ENCODE measurements around the gene REL. TPM values are rescaled to one million over a fixed set of nuclear protein-coding genes. Genes with fewer than 3 reads are reported as not detected.

REL gene
- total and polyA plus RNA-seq, 8 donors, result 0.60 to 74.1 (median 4.4) TPM

DNA sequence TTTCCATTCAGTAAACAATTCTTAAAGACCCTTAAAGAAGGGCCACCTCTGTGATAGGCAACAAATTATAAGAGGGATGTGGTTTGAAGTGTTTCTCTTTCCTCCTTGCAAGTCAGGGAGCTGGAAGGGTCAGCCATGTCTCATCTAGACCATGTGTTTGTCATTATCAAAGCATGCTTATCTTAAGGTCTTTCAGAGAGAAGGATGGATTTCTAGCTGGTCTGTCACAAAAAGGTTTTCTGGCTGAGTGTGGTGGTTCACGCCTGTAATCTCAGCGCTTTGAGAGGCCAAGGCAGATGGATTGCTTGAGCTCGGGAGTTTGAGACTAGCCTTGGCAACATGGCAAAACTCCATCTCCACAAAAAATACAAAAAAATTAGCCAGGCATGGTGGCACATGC is 77.0 kb downstream of the REL start:
- intact Hi-C loops (cut with DNase I; ENCODE audit: low total_unique reads), result no loop called here
- no peaks in the 10 kb centered on the region for H3K9me3 ChIP-seq
- H3K36me3 ChIP-seq, result peaks cover 0 to 22% (median 8%) of the 10 kb centered on the region in 4 donors
- H3K27ac ChIP-seq, result no peak overlapping the region
- DNase-seq, result no peak
- H3K4me3 ChIP-seq, result no peak overlapping the region
- 86 to 96% (median 90%) methylated on average over 3 of the region's 3 CpGs for WGBS, 5 donors
- no peak for TF ChIP-seq EP300 (IDR thresholded peaks at IDR 0.05)
- TF ChIP-seq POLR2A (IDR thresholded peaks at IDR 0.05), result no peak
- TF ChIP-seq CTCF (IDR thresholded peaks at IDR 0.05), result no peak
- TF ChIP-seq POLR2AphosphoS5 (IDR thresholded peaks at IDR 0.05), result no peak
- peaks cover 0 to 14% (median 5%) of the 10 kb centered on the region in 4 donors for H3K4me1 ChIP-seq
- H3K27me3 ChIP-seq, result no peaks in the 10 kb centered on the region

GRCh38 chr2:60958800-60959199 is 77.4 kb downstream of the REL start:
- no peak for DNase-seq
- intact Hi-C loops (cut with DNase I; ENCODE audit: low total_unique reads), result no loop called here
- Histone ChIP-seq H3K4me1 (peaks cover 0 to 14% (median 5%) of the 10 kb centered on the region in 4 donors), H3K27ac (no peak overlapping the region), H3K4me3 (no peak overlapping the region), H3K27me3 (no peaks in the 10 kb centered on the region), H3K9me3 (no peaks in the 10 kb centered on the region), H3K36me3 (peaks cover 0 to 18% (median 8%) of the 10 kb centered on the region in 4 donors)
- TF ChIP-seq POLR2A (IDR thresholded peaks at IDR 0.05), result no peak
- no peak for TF ChIP-seq POLR2AphosphoS5 (IDR thresholded peaks at IDR 0.05)
- no peak for TF ChIP-seq CTCF (IDR thresholded peaks at IDR 0.05)
- TF ChIP-seq EP300 (IDR thresholded peaks at IDR 0.05), result no peak
- 72 to 88% (median 84%) methylated on average over 3 of the region's 3 CpGs for WGBS, 5 donors

- 84 to 92% (median 91%) methylated on average over 7 of the region's 7 CpGs for WGBS, 5 donors
- TF ChIP-seq EP300 (IDR thresholded peaks at IDR 0.05), result no peak
- no peak for TF ChIP-seq POLR2AphosphoS5 (IDR thresholded peaks at IDR 0.05)
- no peak for TF ChIP-seq CTCF (IDR thresholded peaks at IDR 0.05)
- no peak for TF ChIP-seq POLR2A (IDR thresholded peaks at IDR 0.05)
- Histone ChIP-seq H3K36me3 (peaks cover 0 to 11% (median 2%) of the 10 kb centered on the region in 4 donors), H3K27me3 (no peaks in the 10 kb centered on the region), H3K27ac (no peak overlapping the region), H3K9me3 (no peaks in the 10 kb centered on the region), H3K4me3 (no peak overlapping the region), H3K4me1 (peaks cover 0 to 19% (median 8%) of the 10 kb centered on the region in 4 donors)
- intact Hi-C loops (cut with DNase I; ENCODE audit: low total_unique reads), result no loop called here
- DNase-seq, result no peak
These were observed 78.1 kb downstream of the REL start for GRCh38 chr2:60959501-60959900.

DNA sequence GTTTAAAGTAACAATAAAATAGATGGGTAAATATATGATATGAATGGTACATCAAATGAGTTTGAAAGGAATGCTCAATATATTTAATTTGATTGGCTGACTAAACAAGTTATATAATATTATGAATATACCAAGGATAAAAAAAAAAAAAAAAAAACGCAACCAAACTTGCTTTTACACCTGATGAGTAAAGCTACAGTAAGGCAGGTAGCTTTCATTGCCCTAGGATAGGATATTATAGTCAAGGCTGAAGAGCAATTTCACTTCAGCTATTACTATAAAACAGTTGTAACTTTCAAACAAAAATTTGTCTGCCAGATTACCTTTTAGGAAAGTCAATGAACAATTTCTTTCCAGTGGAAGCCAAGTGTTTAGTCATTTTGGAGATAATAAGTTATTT is 79.3 kb downstream of the REL start:
- intact Hi-C loops (cut with DNase I; ENCODE audit: low total_unique reads), result no loop called here
- WGBS, 5 donors, result 88 to 95% (median 90%) methylated on average over 1 of the region's 1 CpG
- Histone ChIP-seq H3K9me3 (no peaks in the 10 kb centered on the region), H3K4me1 (peaks cover 0 to 27% (median 16%) of the 10 kb centered on the region in 4 donors), H3K36me3 (peaks cover 0 to 6% (median 0%) of the 10 kb centered on the region in 4 donors), H3K27ac (no peak overlapping the region), H3K27me3 (no peaks in the 10 kb centered on the region), H3K4me3 (no peak overlapping the region)
- no peak for DNase-seq
- TF ChIP-seq POLR2A (IDR thresholded peaks at IDR 0.05) (no peak), EP300 (IDR thresholded peaks at IDR 0.05) (no peak), CTCF (IDR thresholded peaks at IDR 0.05) (no peak), POLR2AphosphoS5 (IDR thresholded peaks at IDR 0.05) (no peak)

Data from stomach (tissue), 9 donors.